Activated naive CD8-positive, alpha-beta T cell treated with anti-CD3 and anti-CD28 coated beads, Interleukin-2, amount 50 U/mL, for 24 hours (primary cell): ENCODE results near the gene DDA1.

Experiments
- ATAC-seq: fragments of 150-1000 bp; cut with Tn5 transposase; one replicate; pipeline ENCODE4 v1.10.0; 2021
- DNase-seq: peaks from one replicate; pipeline ENCODE4 v3.0.0; 2021
- H3K27ac Mint-ChIP-seq: one replicate; pipeline ENCODE4 v1.8.0; 2021; ENCODE audit warnings: mild to moderate bottlenecking, mixed read lengths
- H3K27me3 Mint-ChIP-seq: one replicate; pipeline ENCODE4 v1.8.0; 2021; ENCODE audit warnings: mixed read lengths
- H3K36me3 Mint-ChIP-seq: one replicate; pipeline ENCODE4 v1.8.0; 2021; ENCODE audit warnings: low read depth, mixed read lengths
- H3K4me1 Mint-ChIP-seq: one replicate; pipeline ENCODE4 v1.8.0; 2021; ENCODE audit warnings: mixed read lengths
- H3K4me3 Mint-ChIP-seq: one replicate; pipeline ENCODE4 v1.8.0; 2021; ENCODE audit warnings: mild to moderate bottlenecking, moderate library complexity, mixed read lengths
- H3K9me3 Mint-ChIP-seq: one replicate; pipeline ENCODE4 v1.8.0; 2021; ENCODE audit warnings: mixed read lengths

DDA1 gene

GRCh38 chr19:17327654-17328516 lies 18.5 kb downstream of the DDA1 start:
- H3K36me3 Mint-ChIP-seq, result no peaks in the 10 kb centered on the region
- DNase-seq (peak; percentile 53), ATAC-seq (peak; percentile 61)
- H3K27me3 Mint-ChIP-seq, result no peaks in the 10 kb centered on the region
- H3K4me3 Mint-ChIP-seq, result peak overlapping the region; percentile 14
- no peaks in the 10 kb centered on the region for H3K9me3 Mint-ChIP-seq
- H3K27ac Mint-ChIP-seq, result no peak overlapping the region
- peaks cover 11% of the 10 kb centered on the region for H3K4me1 Mint-ChIP-seq

GRCh38 chr19:17328517-17329365 lies 19.4 kb downstream of the DDA1 start:
- Mint-ChIP-seq H3K27me3 (no peaks in the 10 kb centered on the region), H3K9me3 (no peaks in the 10 kb centered on the region), H3K4me1 (peaks cover 11% of the 10 kb centered on the region), H3K4me3 (no peak overlapping the region), H3K36me3 (no peaks in the 10 kb centered on the region), H3K27ac (no peak overlapping the region)
- no peak for ATAC-seq
- peak; percentile 19 for DNase-seq

DNA sequence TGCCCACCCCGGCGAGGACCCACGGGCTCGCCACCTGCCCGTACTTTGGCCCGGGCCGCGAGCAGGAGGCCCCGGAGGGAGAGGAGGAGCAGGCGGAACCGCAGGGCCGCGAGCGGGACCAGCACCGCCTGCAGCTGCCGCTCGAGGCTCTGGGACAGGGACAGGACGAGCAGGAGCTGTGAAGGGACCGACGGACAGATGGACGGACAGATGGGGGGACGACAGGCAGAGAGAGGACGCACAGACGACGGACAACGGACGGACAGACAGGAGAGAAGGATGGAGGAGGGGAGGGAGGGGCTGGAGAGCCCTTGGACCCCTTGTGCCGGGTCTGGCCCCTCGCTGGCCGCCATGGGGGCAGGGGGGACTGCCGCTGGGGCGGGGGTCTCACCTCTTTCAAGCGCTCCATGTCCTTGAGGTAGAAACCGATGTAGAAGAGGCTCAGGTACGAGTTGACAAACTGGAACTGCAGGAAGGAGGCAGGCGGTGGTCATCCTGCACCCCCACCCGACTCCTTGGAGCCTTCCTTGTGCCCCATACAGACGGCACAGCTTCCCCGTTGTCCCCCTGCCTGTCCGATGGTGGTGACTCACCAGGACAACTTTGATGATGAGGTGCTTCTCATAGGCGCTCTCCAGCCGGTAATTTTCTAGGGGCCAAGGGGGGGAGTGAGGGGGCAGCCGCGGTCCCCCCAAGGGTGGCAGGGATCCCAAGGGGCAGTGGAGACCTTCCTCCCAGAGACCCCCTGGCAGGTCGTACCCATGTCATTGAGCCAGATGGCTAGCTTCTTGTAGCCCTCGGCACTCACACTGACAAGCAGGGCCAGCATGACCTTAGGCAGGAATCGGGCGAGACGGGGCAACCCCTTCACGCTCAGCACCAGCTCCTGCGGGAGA lies 20.3 kb downstream of the DDA1 start:
- Mint-ChIP-seq H3K27me3 (no peaks in the 10 kb centered on the region), H3K27ac (no peak overlapping the region), H3K36me3 (no peaks in the 10 kb centered on the region), H3K4me3 (no peak overlapping the region), H3K9me3 (no peaks in the 10 kb centered on the region), H3K4me1 (peaks cover 15% of the 10 kb centered on the region)
- no peak for ATAC-seq
- no peak for DNase-seq

- ATAC-seq (no peak), DNase-seq (no peak)
- H3K9me3 Mint-ChIP-seq, result no peaks in the 10 kb centered on the region
- no peaks in the 10 kb centered on the region for H3K36me3 Mint-ChIP-seq
- no peak overlapping the region for H3K4me3 Mint-ChIP-seq
- peaks cover 22% of the 10 kb centered on the region for H3K4me1 Mint-ChIP-seq
- H3K27me3 Mint-ChIP-seq, result no peaks in the 10 kb centered on the region
- no peak overlapping the region for H3K27ac Mint-ChIP-seq
Observed at GRCh38 chr19:17330262-17331044, 21.1 kb downstream of the DDA1 start.

GRCh38 chr19:17331045-17331558 lies 21.7 kb downstream of the DDA1 start:
- H3K27ac Mint-ChIP-seq, result no peak overlapping the region
- H3K4me1 Mint-ChIP-seq, result peaks cover 25% of the 10 kb centered on the region
- ATAC-seq, result no peak
- H3K4me3 Mint-ChIP-seq, result no peak overlapping the region
- H3K27me3 Mint-ChIP-seq, result no peaks in the 10 kb centered on the region
- H3K9me3 Mint-ChIP-seq, result no peaks in the 10 kb centered on the region
- no peak for DNase-seq
- no peaks in the 10 kb centered on the region for H3K36me3 Mint-ChIP-seq

DNA sequence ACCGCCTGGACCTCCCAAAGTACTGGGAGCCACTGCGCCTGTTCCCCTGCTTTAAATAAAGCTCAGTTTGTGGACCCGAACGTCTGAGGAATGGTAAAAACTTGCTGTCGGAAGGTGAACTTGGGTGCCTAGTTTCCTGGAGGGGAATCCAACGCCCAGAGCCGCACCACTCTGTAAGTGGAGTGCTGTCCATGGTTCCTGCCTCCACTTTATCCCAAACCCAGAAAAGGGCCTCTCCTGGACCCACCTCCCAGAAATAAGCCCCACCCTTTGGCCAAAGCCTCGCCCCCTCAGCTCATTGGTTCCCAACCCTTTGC lies 23.0 kb downstream of the DDA1 start:
- H3K9me3 Mint-ChIP-seq, result no peaks in the 10 kb centered on the region
- no peak overlapping the region for H3K27ac Mint-ChIP-seq
- H3K4me3 Mint-ChIP-seq, result no peak overlapping the region
- no peaks in the 10 kb centered on the region for H3K36me3 Mint-ChIP-seq
- no peaks in the 10 kb centered on the region for H3K27me3 Mint-ChIP-seq
- no peak for DNase-seq
- peaks cover 26% of the 10 kb centered on the region for H3K4me1 Mint-ChIP-seq
- no peak for ATAC-seq

- Mint-ChIP-seq H3K4me3 (no peak overlapping the region), H3K36me3 (no peaks in the 10 kb centered on the region), H3K4me1 (peaks cover 26% of the 10 kb centered on the region), H3K9me3 (no peaks in the 10 kb centered on the region), H3K27ac (no peak overlapping the region), H3K27me3 (no peaks in the 10 kb centered on the region)
- peak; percentile 52 for DNase-seq
- ATAC-seq, result no peak
Observed at GRCh38 chr19:17332677-17333581, 23.6 kb downstream of the DDA1 start.

GRCh38 chr19:17333611-17334413 lies 24.4 kb downstream of the DDA1 start:
- Mint-ChIP-seq H3K4me1 (peaks cover 33% of the 10 kb centered on the region), H3K27ac (peak overlapping the region; percentile 79)

GRCh38 chr19:17334414-17335409 lies 25.3 kb downstream of the DDA1 start, which contains the start of gene ANO8:
TSS of gene ANO8 (minus strand) at chr19:17334855. CDS start at chr19:17334670, 185 bp downstream.
- no peaks in the 10 kb centered on the region for H3K36me3 Mint-ChIP-seq

More at GRCh38 chr19:17333611-17334413, 24.4 kb downstream of the DDA1 start:
- DNase-seq (peak; percentile 79), ATAC-seq (peak; percentile 47)
- Mint-ChIP-seq H3K27me3 (no peaks in the 10 kb centered on the region), H3K36me3 (no peaks in the 10 kb centered on the region), H3K4me3 (peak overlapping the region; percentile 78), H3K9me3 (no peaks in the 10 kb centered on the region)

DNA sequence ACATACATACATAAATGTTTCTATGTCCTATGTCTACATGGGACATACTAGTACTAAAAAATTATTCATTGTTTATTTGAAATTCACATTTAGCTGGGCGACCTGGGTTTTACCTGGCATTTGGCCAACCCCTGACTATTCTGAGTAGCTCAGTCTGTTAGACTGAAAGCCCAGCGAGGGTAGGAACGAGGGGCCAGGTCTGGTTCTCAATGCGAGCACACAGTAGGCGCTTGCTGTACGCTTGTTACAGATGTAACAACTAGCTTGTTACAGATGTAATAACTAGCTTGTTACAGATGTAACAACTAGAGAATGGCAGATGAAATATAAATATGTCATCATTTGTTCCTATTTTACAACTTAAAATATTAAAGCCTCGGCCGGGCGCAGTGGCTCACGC lies 26.2 kb downstream of the DDA1 start:
- no peak overlapping the region for H3K4me3 Mint-ChIP-seq
- DNase-seq (no peak), ATAC-seq (no peak)
- no peak overlapping the region for H3K27ac Mint-ChIP-seq
- peaks cover 28% of the 10 kb centered on the region for H3K4me1 Mint-ChIP-seq
- H3K36me3 Mint-ChIP-seq, result no peaks in the 10 kb centered on the region
- no peaks in the 10 kb centered on the region for H3K9me3 Mint-ChIP-seq
- no peaks in the 10 kb centered on the region for H3K27me3 Mint-ChIP-seq

More at GRCh38 chr19:17334414-17335409, 25.3 kb downstream of the DDA1 start, which contains the start of gene ANO8:
- peak; percentile 51 for ATAC-seq
- Mint-ChIP-seq H3K4me3 (peak within 1 kb of the TSS; percentile 81), H3K4me1 (peaks cover 33% of the 10 kb centered on the region), H3K27ac (peak within 1 kb of the TSS; percentile 79), H3K9me3 (no peaks in the 10 kb centered on the region), H3K27me3 (no peaks in the 10 kb centered on the region)
- DNase-seq, result peak; percentile 97
